ENCODE data around the gene MAPKAPK2. TPM values are rescaled to one million over a fixed set of nuclear protein-coding genes. Genes with fewer than 3 reads are reported as not detected.

Gene MAPKAPK2
- total RNA-seq, 1 experiment from 2014 or later: 51.1 TPM

DNA sequence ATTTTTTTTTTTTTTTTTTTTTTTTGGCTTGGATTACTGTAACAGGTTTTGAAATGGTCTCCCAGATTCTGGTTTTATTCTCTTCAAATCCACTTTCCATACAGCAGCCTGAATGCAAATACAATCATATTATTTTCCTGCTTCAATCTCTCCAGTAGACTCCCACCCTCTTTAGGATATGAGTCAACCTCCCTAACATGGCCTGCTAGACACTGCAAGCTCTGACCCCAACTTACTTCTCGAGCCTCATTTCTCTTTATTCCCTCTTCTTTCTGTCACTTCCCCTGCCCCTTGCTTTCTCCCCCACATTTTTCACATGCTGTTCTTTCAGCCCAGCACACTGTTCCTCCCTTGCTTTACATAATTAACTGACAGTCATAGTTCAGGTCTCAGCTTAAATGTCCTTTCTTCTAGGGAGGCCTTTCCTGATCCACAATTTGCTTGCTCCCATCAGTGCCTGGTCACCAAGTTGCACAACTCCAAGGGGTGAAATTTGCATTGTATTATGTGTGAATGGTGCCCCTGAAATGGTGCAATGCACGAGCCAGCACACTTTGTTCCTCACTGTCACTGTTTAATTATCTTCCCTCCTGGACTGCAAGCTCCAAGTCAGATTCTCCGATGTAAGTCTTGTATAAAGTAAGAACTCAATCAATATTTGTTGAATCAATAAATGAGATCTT lies 63.8 kb downstream of the MAPKAPK2 start:
- H3K36me3 ChIP-seq (ENCODE audit: control insufficient read depth in 1 of 2, insufficient read depth in 2 of 2, low read length in 2 of 2): no peaks in the 10 kb centered on the region
- H3K27ac ChIP-seq (ENCODE audit: low read depth, low read length): no peak overlapping the region
- ChIA-PET CTCF (interaction anchor here (0.9 to 1.3 kb wide), 2 partner anchors 23 to 91 kb away, joined by 3 read pairs; no protein-coding TSS in a partner anchor), POLR2A (no interaction called here), RAD21 (ENCODE audit: low non-redundant PET in 1 of 2, low total read pairs in 2 of 2, uncharacterized antibody in 2 of 2, unreplicated experiment in 2 of 2) (no interaction called here)
- peaks cover 14% of the 10 kb centered on the region for H3K27me3 ChIP-seq (ENCODE audit: insufficient read depth, low read length)
- DNase-seq (ENCODE audit: low read depth, low spot score) (no peak), ATAC-seq (no peak)
- H3K4me3 ChIP-seq (replicated peaks in 1 of 2; ENCODE audit: low read depth in 1 of 2, low read length in 2 of 2): no peak overlapping the region
- H3K9me2 ChIP-seq (ENCODE audit: insufficient read depth): no peaks in the 10 kb centered on the region
- TF ChIP-seq SP1 (IDR thresholded peaks at IDR 0.05; ENCODE audit: low read depth): no peak
- TF ChIP-seq FOSL1 (IDR thresholded peaks at IDR 0.05; ENCODE audit: low read depth): no peak
- H3K4me1 ChIP-seq (ENCODE audit: control insufficient read depth in 1 of 2, insufficient read depth in 2 of 2, low read length in 2 of 2): no peaks in the 10 kb centered on the region
- H3K9me3 ChIP-seq (ENCODE audit: control insufficient read depth in 1 of 2, insufficient read depth in 1 of 2, low read depth in 1 of 2, low read length in 2 of 2): no peaks in the 10 kb centered on the region
- BruUV-seq (replicated peaks): no TSS peak
- H4K20me1 ChIP-seq (ENCODE audit: insufficient read depth): no peaks in the 10 kb centered on the region
- intact Hi-C loops (cut with micrococcal nuclease): no loop called here
- no peak overlapping the region for H2AFZ ChIP-seq (ENCODE audit: low read depth, low read length, poor library complexity, severe bottlenecking)
- no peak overlapping the region for H3K9ac ChIP-seq (ENCODE audit: low read length)
- H3K79me2 ChIP-seq (ENCODE audit: insufficient read depth, low read length): no peaks in the 10 kb centered on the region
- H3K4me2 ChIP-seq (ENCODE audit: low read length): no peak overlapping the region

DNA sequence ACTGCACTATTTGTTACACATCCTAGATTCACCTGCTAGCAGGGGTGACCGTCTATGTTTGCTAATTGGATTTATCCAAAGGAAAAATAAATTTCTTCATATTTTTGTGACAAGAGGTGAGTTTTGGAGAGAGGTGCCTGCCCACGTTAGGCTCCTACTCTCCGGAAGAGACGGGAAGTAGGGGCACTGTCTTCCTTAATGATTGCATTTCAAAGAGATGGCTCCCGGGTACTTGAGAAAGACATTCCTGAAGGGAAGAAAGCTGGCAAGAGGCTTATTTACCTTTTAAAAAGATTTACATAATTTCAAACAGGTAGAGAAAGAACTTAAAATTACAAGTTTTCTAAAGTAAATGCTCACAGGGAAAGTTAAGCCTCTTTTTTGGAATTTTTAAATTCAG lies 67.2 kb downstream of the MAPKAPK2 start:
- Histone ChIP-seq H3K36me3 (ENCODE audit: control insufficient read depth in 1 of 2, insufficient read depth in 2 of 2, low read length in 2 of 2) (no peaks in the 10 kb centered on the region), H3K9me2 (ENCODE audit: insufficient read depth) (no peaks in the 10 kb centered on the region), H3K4me2 (ENCODE audit: low read length) (no peak overlapping the region), H3K27me3 (ENCODE audit: insufficient read depth, low read length) (peaks cover 14% of the 10 kb centered on the region), H3K4me3 (replicated peaks in 1 of 2; ENCODE audit: low read depth in 1 of 2, low read length in 2 of 2) (no peak overlapping the region), H3K9ac (ENCODE audit: low read length) (no peak overlapping the region), H3K27ac (ENCODE audit: low read depth, low read length) (no peak overlapping the region), H4K20me1 (ENCODE audit: insufficient read depth) (no peaks in the 10 kb centered on the region), H3K4me1 (ENCODE audit: control insufficient read depth in 1 of 2, insufficient read depth in 2 of 2, low read length in 2 of 2) (no peaks in the 10 kb centered on the region), H2AFZ (ENCODE audit: low read depth, low read length, poor library complexity, severe bottlenecking) (no peak overlapping the region), H3K9me3 (ENCODE audit: control insufficient read depth in 1 of 2, insufficient read depth in 1 of 2, low read depth in 1 of 2, low read length in 2 of 2) (no peaks in the 10 kb centered on the region), H3K79me2 (ENCODE audit: insufficient read depth, low read length) (no peaks in the 10 kb centered on the region)
- DNase-seq (ENCODE audit: low read depth, low spot score) (no peak), ATAC-seq (no peak)
- CTCF ChIA-PET: no interaction called here
- RAD21 ChIA-PET (ENCODE audit: low non-redundant PET in 1 of 2, low total read pairs in 2 of 2, uncharacterized antibody in 2 of 2, unreplicated experiment in 2 of 2): no interaction called here
- intact Hi-C loops (cut with micrococcal nuclease): no loop called here
- POLR2A ChIA-PET: no interaction called here
- no TSS peak for BruUV-seq (replicated peaks)
- TF ChIP-seq, protein P1, sequence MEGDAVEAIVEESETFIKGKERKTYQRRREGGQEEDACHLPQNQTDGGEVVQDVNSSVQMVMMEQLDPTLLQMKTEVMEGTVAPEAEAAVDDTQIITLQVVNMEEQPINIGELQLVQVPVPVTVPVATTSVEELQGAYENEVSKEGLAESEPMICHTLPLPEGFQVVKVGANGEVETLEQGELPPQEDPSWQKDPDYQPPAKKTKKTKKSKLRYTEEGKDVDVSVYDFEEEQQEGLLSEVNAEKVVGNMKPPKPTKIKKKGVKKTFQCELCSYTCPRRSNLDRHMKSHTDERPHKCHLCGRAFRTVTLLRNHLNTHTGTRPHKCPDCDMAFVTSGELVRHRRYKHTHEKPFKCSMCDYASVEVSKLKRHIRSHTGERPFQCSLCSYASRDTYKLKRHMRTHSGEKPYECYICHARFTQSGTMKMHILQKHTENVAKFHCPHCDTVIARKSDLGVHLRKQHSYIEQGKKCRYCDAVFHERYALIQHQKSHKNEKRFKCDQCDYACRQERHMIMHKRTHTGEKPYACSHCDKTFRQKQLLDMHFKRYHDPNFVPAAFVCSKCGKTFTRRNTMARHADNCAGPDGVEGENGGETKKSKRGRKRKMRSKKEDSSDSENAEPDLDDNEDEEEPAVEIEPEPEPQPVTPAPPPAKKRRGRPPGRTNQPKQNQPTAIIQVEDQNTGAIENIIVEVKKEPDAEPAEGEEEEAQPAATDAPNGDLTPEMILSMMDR (IDR thresholded peaks at IDR 0.05 in 2 of 3, conservative IDR thresholded peaks at IDR 0.05 in 1 of 3; ENCODE audit: borderline replicate concordance in 1 of 3, insufficient read depth in 1 of 3, low read depth in 2 of 3, low read length in 2 of 3): no peak
- TF ChIP-seq, protein P2, sequence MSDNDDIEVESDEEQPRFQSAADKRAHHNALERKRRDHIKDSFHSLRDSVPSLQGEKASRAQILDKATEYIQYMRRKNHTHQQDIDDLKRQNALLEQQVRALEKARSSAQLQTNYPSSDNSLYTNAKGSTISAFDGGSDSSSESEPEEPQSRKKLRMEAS (IDR thresholded peaks at IDR 0.05): no peak
- no peak for TF ChIP-seq POLR2AphosphoS5 (IDR thresholded peaks at IDR 0.05; ENCODE audit: low read depth, low read length)
- no peak for TF ChIP-seq EGR1 (IDR thresholded peaks at IDR 0.05; ENCODE audit: low read depth)
- TF ChIP-seq RAD21 (IDR thresholded peaks at IDR 0.05; ENCODE audit: low read depth): no peak
- no peak for TF ChIP-seq CEBPB (IDR thresholded peaks at IDR 0.05; ENCODE audit: low read depth)
- no peak for TF ChIP-seq JUND (IDR thresholded peaks at IDR 0.05)
- no peak for TF ChIP-seq YY1 (IDR thresholded peaks at IDR 0.05; ENCODE audit: extremely low read depth, insufficient replicate concordance, low read depth, low read length)
- TF ChIP-seq, protein P3, sequence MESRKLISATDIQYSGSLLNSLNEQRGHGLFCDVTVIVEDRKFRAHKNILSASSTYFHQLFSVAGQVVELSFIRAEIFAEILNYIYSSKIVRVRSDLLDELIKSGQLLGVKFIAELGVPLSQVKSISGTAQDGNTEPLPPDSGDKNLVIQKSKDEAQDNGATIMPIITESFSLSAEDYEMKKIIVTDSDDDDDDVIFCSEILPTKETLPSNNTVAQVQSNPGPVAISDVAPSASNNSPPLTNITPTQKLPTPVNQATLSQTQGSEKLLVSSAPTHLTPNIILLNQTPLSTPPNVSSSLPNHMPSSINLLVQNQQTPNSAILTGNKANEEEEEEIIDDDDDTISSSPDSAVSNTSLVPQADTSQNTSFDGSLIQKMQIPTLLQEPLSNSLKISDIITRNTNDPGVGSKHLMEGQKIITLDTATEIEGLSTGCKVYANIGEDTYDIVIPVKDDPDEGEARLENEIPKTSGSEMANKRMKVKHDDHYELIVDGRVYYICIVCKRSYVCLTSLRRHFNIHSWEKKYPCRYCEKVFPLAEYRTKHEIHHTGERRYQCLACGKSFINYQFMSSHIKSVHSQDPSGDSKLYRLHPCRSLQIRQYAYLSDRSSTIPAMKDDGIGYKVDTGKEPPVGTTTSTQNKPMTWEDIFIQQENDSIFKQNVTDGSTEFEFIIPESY (IDR thresholded peaks at IDR 0.05; ENCODE audit: extremely low read depth, insufficient replicate concordance, low read length): no peak
- TF ChIP-seq EZH2phosphoT487 (IDR thresholded peaks at IDR 0.05; ENCODE audit: borderline replicate concordance): no peak
